HUES48 (cell line): ENCODE results near the gene TMEM232.

Experiments
- H3K27ac ChIP-seq: one replicate; pipeline ENCODE4 v1.7.0; 2013; ENCODE audit warnings: low read depth, low read length, inconsistent platforms
- H3K27me3 ChIP-seq: 2 replicates; pipeline ENCODE4 v1.6.1; 2013; ENCODE audit warnings: mild to moderate bottlenecking, low read length; ENCODE audit not compliant: control insufficient read depth, insufficient read depth
- H3K36me3 ChIP-seq: 2 replicates; pipeline ENCODE4 v1.6.1; 2013; ENCODE audit warnings: low read length; ENCODE audit not compliant: control insufficient read depth, insufficient read depth
- H3K4me1 ChIP-seq: 2 replicates; pipeline ENCODE4 v1.6.1; 2013; ENCODE audit warnings: mild to moderate bottlenecking, low read length; ENCODE audit not compliant: control insufficient read depth, insufficient read depth
- H3K4me3 ChIP-seq: 2 replicates; pipeline ENCODE4 v1.5.1; 2013; ENCODE audit warnings: mild to moderate bottlenecking, low read depth, low read length
- H3K9ac ChIP-seq: 2 replicates; pipeline ENCODE4 v1.6.1; 2013; ENCODE audit warnings: mild to moderate bottlenecking, low read depth, low read length, moderate library complexity
- H3K9me3 ChIP-seq: 2 replicates; pipeline ENCODE4 v1.6.1; 2013; ENCODE audit warnings: low read length; ENCODE audit not compliant: control insufficient read depth, insufficient read depth

The TMEM232 gene

DNA sequence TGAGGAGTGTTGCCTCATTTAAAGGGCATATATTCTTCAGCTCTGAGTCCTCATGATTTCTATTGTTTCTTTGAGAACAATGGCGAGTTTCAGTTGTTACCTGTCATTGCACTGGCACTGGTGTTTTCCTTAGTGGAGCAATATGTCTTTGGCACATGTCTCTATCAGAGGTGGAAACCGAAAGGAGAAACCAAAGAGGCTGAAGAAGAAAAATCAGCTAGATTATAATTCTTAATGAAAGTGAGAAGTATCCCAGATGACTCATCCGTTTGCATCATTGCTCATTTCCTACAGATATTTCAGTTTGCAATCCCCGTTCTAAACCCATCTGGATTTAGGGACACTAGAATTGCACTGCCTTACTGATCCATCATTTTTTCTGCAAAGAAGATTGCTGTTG is 324.6 kb downstream of the TMEM232 start:
- Histone ChIP-seq H3K9me3 (no peaks in the 10 kb centered on the region), H3K36me3 (no peaks in the 10 kb centered on the region), H3K4me1 (no peaks in the 10 kb centered on the region), H3K27ac (no peak overlapping the region), H3K4me3 (no peak overlapping the region), H3K27me3 (no peaks in the 10 kb centered on the region), H3K9ac (no peak overlapping the region)

GRCh38 chr5:110398951-110399350 is 327.5 kb downstream of the TMEM232 start:
- Histone ChIP-seq H3K4me1 (no peaks in the 10 kb centered on the region), H3K4me3 (no peak overlapping the region), H3K9me3 (no peaks in the 10 kb centered on the region), H3K9ac (no peak overlapping the region), H3K36me3 (no peaks in the 10 kb centered on the region), H3K27ac (no peak overlapping the region), H3K27me3 (no peaks in the 10 kb centered on the region)

DNA sequence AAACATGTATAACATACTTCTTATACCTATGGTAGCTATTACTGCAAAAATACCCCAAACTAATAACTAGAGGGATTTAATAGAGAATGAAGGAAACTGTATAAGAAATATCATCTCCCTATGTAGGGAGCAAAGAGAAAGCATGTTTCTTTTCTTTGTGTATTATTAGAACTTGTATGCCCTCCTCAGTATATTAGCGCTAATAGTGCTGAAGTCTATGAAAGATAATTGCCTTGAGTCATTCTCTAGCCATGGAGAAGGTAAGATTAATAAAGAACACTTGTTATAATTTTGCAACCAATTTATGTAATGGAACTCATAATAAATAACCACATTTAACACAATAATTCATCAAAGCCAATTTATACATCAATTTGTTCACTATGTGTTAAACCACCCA is 329.2 kb downstream of the TMEM232 start:
- H3K9me3 ChIP-seq = no peaks in the 10 kb centered on the region
- H3K27me3 ChIP-seq = no peaks in the 10 kb centered on the region
- H3K27ac ChIP-seq = no peak overlapping the region
- no peak overlapping the region for H3K9ac ChIP-seq
- H3K4me1 ChIP-seq = no peaks in the 10 kb centered on the region
- H3K36me3 ChIP-seq = no peaks in the 10 kb centered on the region
- no peak overlapping the region for H3K4me3 ChIP-seq

GRCh38 chr5:110386782-110387181 is 339.7 kb downstream of the TMEM232 start:
- no peak overlapping the region for H3K27ac ChIP-seq

GRCh38 chr5:110383231-110383630 is 343.2 kb downstream of the TMEM232 start:
- Histone ChIP-seq H3K4me3 (no peak overlapping the region), H3K9me3 (no peaks in the 10 kb centered on the region), H3K36me3 (no peaks in the 10 kb centered on the region), H3K4me1 (peaks cover 3% of the 10 kb centered on the region; the same call in 1 of the 2 replicates), H3K9ac (no peak overlapping the region), H3K27me3 (no peaks in the 10 kb centered on the region), H3K27ac (no peak overlapping the region)

More at GRCh38 chr5:110386782-110387181, 339.7 kb downstream of the TMEM232 start:
- peaks cover 8% of the 10 kb centered on the region for H3K4me1 ChIP-seq
- no peak overlapping the region for H3K4me3 ChIP-seq
- no peak overlapping the region for H3K9ac ChIP-seq
- no peaks in the 10 kb centered on the region for H3K27me3 ChIP-seq
- H3K36me3 ChIP-seq = no peaks in the 10 kb centered on the region
- no peaks in the 10 kb centered on the region for H3K9me3 ChIP-seq

GRCh38 chr5:110377943-110378342 is 348.5 kb downstream of the TMEM232 start:
- Histone ChIP-seq H3K9ac (no peak overlapping the region), H3K4me1 (peaks cover 10% of the 10 kb centered on the region; the same call in 1 of the 2 replicates), H3K36me3 (no peaks in the 10 kb centered on the region), H3K9me3 (no peaks in the 10 kb centered on the region), H3K27me3 (no peaks in the 10 kb centered on the region), H3K27ac (peak overlapping the region; percentile 73), H3K4me3 (no peak overlapping the region)

DNA sequence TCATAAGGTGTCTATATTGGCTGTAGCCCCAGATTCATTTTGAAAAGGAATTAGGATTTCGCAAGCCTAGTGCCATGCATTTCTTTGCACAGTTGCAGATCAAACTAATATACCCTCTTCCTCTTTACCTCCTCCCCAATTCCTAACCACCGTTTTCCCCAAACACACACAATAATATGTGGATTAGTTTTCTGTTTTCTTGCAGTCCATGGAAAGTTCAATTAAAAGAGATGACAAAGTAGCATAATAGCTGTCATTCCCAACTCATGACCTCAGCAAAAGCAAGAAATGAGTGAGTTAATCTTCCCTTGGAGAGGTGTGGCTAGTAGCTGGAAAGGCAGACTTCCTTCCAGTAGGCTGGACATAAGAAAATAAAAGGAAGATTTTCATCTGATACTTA is 349.1 kb downstream of the TMEM232 start:
- no peak overlapping the region for H3K9ac ChIP-seq
- peak overlapping the region; percentile 73 for H3K27ac ChIP-seq
- H3K4me3 ChIP-seq = no peak overlapping the region
- no peaks in the 10 kb centered on the region for H3K9me3 ChIP-seq
- no peaks in the 10 kb centered on the region for H3K27me3 ChIP-seq
- H3K36me3 ChIP-seq = no peaks in the 10 kb centered on the region
- peaks cover 10% of the 10 kb centered on the region; the same call in 1 of the 2 replicates for H3K4me1 ChIP-seq

DNA sequence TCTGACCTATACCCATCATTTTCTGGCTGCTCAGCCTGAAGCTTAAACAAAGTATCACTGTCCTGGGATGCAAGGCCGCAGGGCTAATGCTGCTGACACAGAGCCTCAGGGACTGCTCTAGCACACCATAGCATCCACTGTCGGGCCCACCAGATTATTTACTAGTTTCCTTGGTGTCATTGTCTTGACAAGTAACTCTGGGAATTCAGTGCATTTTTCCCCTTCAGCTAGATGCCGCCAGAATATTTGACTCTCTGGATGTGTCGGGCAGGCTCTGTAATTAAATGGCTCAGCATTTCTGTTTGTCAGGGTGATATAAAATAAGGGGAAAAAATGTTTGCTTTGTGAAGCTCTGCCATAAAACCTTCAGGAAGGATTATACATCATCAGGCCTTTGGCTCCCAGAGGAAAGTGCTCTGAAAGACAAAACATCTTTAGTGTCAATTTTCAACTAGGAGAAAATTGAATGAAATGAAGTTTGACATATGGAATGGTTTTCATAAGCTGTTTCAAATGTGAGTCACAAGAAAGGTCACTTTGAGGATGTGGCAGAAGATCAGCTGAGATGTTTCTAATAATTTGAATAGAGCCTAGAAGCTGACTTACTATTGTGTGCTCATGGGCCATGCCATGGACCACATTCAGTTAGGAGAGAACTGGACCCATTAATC is 350.1 kb downstream of the TMEM232 start:
- Histone ChIP-seq H3K4me3 (no peak overlapping the region), H3K27ac (no peak overlapping the region), H3K27me3 (no peaks in the 10 kb centered on the region), H3K9ac (no peak overlapping the region), H3K36me3 (no peaks in the 10 kb centered on the region), H3K4me1 (peaks cover 10% of the 10 kb centered on the region; the same call in 1 of the 2 replicates), H3K9me3 (no peaks in the 10 kb centered on the region)

DNA sequence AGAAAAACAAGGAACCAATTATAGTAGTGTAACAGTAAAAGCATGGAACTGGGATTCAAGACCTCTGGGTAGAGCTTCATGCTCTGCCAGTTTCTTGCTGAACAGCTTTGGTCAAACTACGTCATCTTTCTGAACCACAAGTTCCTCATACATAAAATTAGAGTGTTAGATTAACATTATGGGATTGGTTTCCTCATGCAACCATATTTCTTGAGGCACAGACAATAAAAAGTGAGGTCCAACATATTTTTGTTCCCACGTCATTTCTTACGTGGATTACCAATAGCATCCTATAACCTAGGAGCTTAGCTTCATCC is 354.8 kb downstream of the TMEM232 start:
- Histone ChIP-seq H3K4me3 (no peak overlapping the region), H3K9ac (no peak overlapping the region), H3K36me3 (no peaks in the 10 kb centered on the region), H3K4me1 (no peaks in the 10 kb centered on the region), H3K9me3 (no peaks in the 10 kb centered on the region), H3K27ac (no peak overlapping the region), H3K27me3 (no peaks in the 10 kb centered on the region)

DNA sequence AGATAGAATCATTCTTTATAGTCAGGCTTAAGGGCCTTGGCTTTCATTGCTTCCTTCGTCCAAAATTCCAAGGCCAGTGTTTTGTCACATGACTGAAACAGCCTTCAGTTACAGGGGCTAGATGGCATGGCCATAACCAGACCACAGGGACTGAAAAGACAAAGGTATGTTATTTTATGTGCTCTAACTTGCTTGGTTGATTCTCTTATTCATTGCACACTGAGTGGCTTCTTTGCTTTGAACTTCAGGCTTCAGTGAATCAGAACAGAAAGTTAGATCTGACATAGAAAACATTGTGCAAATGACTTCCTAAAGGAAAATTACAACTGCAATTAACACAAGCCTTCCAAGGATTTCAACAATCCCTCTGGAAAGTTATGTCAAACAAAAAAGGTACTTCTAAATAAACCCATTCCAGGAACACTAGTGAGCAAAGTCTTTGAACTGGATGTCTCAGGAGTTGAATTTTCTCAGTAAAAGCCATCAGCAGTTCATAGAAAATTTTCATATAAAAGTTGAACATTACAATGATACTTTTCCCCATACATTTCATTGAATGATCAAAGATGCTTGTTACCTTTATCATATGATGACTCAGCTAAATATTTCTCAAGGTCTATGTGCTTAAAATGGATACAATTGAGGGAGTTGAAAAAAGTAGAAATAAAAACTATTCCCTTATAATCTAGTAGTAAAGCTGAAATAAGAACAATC is 355.3 kb downstream of the TMEM232 start:
- no peak overlapping the region for H3K4me3 ChIP-seq
- no peaks in the 10 kb centered on the region for H3K9me3 ChIP-seq
- no peaks in the 10 kb centered on the region for H3K36me3 ChIP-seq
- no peak overlapping the region for H3K9ac ChIP-seq
- H3K27ac ChIP-seq = no peak overlapping the region
- H3K27me3 ChIP-seq = no peaks in the 10 kb centered on the region
- H3K4me1 ChIP-seq = no peaks in the 10 kb centered on the region
